ENCODE results near the gene ADORA2B.
A peak's percentile ranks its signal among the peaks of the same experiment; 100 is the strongest.

ADORA2B gene

GRCh38 chr17:15981646-15982580 lies 37.0 kb downstream of the ADORA2B start:
- no peak for TF ChIP-seq CTCF (conservative IDR thresholded peaks at IDR 0.05; ENCODE audit: low read depth, low read length)
- DNase-seq (ENCODE audit: low read depth), result no peak
- no peak overlapping the region for H3K4me3 ChIP-seq (ENCODE audit: low read length)

- DNase-seq (ENCODE audit: low read depth), result no peak
- no peak overlapping the region for H3K4me3 ChIP-seq (ENCODE audit: low read length)
- no peak for TF ChIP-seq CTCF (conservative IDR thresholded peaks at IDR 0.05; ENCODE audit: low read depth, low read length)
These were observed 51.4 kb downstream of the ADORA2B start for GRCh38 chr17:15996322-15996721.

GRCh38 chr17:15998031-15998562 lies 53.2 kb downstream of the ADORA2B start:
- no peak overlapping the region for H3K4me3 ChIP-seq (ENCODE audit: low read length)
- no peak for DNase-seq (ENCODE audit: low read depth)
- no peak for TF ChIP-seq CTCF (conservative IDR thresholded peaks at IDR 0.05; ENCODE audit: low read depth, low read length)

- no peak for TF ChIP-seq CTCF (conservative IDR thresholded peaks at IDR 0.05; ENCODE audit: low read depth, low read length)
- DNase-seq (ENCODE audit: low read depth), result peak; percentile 77
- H3K4me3 ChIP-seq (ENCODE audit: low read length), result peak within 1 kb of the TSS; percentile 69
These were observed 54.4 kb downstream of the ADORA2B start, which contains the start of the genes TTC19 and ZSWIM7 for GRCh38 chr17:15999141-15999973. Gene TTC19 (plus strand): TSS chr17:15999824. CDS start chr17:15999849, 25 bp downstream. Gene ZSWIM7 (minus strand): TSS chr17:15999704. CDS start chr17:15999594, 110 bp downstream.

GRCh38 chr17:15999974-16000827 lies 55.3 kb downstream of the ADORA2B start:
- no peak for DNase-seq (ENCODE audit: low read depth)
- no peak for TF ChIP-seq CTCF (conservative IDR thresholded peaks at IDR 0.05; ENCODE audit: low read depth, low read length)
- H3K4me3 ChIP-seq (ENCODE audit: low read length), result peak overlapping the region; percentile 69

GRCh38 chr17:16001226-16001897 lies 56.4 kb downstream of the ADORA2B start:
- H3K4me3 ChIP-seq (ENCODE audit: low read length), result peak overlapping the region; percentile 69

More at GRCh38 chr17:16001226-16001897, 56.4 kb downstream of the ADORA2B start:
- no peak for TF ChIP-seq CTCF (conservative IDR thresholded peaks at IDR 0.05; ENCODE audit: low read depth, low read length)
- DNase-seq (ENCODE audit: low read depth), result no peak
